Tibial nerve (tissue), 4 donors: Measurements from ENCODE around the gene AEBP2. TPM values are rescaled to one million over a fixed set of nuclear protein-coding genes. Genes with fewer than 3 reads are reported as not detected.
A peak's percentile ranks its signal among the peaks of the same experiment; 100 is the strongest.
"Not testable (repeated sequence)": the region's sequence is repeated elsewhere in the genome, so short reads cannot be mapped to it uniquely, and the experiment has no call there.

Source experiments
- DNase-seq, 2 donors: peaks; one replicate each; pipeline ENCODE4 v3.0.0-alpha.2; 2019; ENCODE audit warnings: low spot score in 2 of 2
- H3K27ac ChIP-seq, 4 donors: fragments of 200-600 bp; sonication (generic) in 3 of 4; one replicate each; pipeline ENCODE4 v1.5.1; 2017 to 2019; ENCODE audit warnings: mild to moderate bottlenecking in 1 of 4
- H3K27me3 ChIP-seq, 2 donors: fragments of 200-600 bp; sonication (generic) in 1 of 2; one replicate each; pipeline versions ENCODE4 v1.5.1 to v1.6.0; 2017 to 2019
- H3K36me3 ChIP-seq, 3 donors: fragments of 200-600 bp; sonication (generic); one replicate each; pipeline ENCODE4 v1.5.1; 2018 to 2019
- H3K4me1 ChIP-seq, 4 donors: fragments of 200-600 bp; sonication (generic) in 3 of 4; one replicate each; pipeline ENCODE4 v1.5.1; 2017 to 2019
- H3K4me3 ChIP-seq, 4 donors: fragments of 200-600 bp; sonication (generic) in 3 of 4; one replicate each; pipeline ENCODE4 v1.5.1; 2017 to 2019; ENCODE audit warnings: mild to moderate bottlenecking in 1 of 4, moderate library complexity in 1 of 4
- H3K9me3 ChIP-seq, 4 donors: fragments of 200-600 bp; sonication (generic) in 3 of 4; one replicate each; pipeline ENCODE4 v1.5.1; 2017 to 2019
- EP300 ChIP-seq, 2 donors: sonication (generic); formaldehyde crosslinking; IDR thresholded peaks; one replicate each; pipeline ENCODE4 v1.6.1; 2017; ENCODE audit warnings: antibody characterized with exemption in 2 of 2, mild to moderate bottlenecking in 1 of 2
- POLR2A ChIP-seq, 2 donors: fragments of 450-650 bp; IDR thresholded peaks; one replicate each; pipeline ENCODE4 v1.6.1; 2017; ENCODE audit warnings: antibody characterized with exemption in 2 of 2, mild to moderate bottlenecking in 2 of 2, moderate library complexity in 2 of 2
- WGBS, 2 donors: methylation state at CpG; one replicate each; pipeline ENCODE4 v1.1.5; 2018; 5-methylcytosine and 5-hydroxymethylcytosine counted together
- total RNA-seq, 4 donors: library from RNA; depleted of rRNA; stranded (reverse); fragments of >200 nt; gene quantifications; one replicate each; pipeline ENCODE4 v1.1.0, GENCODE V29; 2016
- TF ChIP-seq, protein P1 (sequence below), 5 experiments: fragments of 200-600 bp in 3 of 5; fragments of 450-650 bp in 2 of 5; sonication (generic) in 3 of 5; IDR thresholded peaks; one replicate each; pipeline ENCODE4 v1.5.1; 2016 to 2019; ENCODE audit warnings: antibody characterized with exemption in 5 of 5, mild to moderate bottlenecking in 3 of 5, moderate library complexity in 2 of 5

The AEBP2 gene, protein sequence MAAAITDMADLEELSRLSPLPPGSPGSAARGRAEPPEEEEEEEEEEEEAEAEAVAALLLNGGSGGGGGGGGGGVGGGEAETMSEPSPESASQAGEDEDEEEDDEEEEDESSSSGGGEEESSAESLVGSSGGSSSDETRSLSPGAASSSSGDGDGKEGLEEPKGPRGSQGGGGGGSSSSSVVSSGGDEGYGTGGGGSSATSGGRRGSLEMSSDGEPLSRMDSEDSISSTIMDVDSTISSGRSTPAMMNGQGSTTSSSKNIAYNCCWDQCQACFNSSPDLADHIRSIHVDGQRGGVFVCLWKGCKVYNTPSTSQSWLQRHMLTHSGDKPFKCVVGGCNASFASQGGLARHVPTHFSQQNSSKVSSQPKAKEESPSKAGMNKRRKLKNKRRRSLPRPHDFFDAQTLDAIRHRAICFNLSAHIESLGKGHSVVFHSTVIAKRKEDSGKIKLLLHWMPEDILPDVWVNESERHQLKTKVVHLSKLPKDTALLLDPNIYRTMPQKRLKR
- 10 to 100 TPM; 35.7 to 55.9 (median 45.7) TPM for total RNA-seq

DNA sequence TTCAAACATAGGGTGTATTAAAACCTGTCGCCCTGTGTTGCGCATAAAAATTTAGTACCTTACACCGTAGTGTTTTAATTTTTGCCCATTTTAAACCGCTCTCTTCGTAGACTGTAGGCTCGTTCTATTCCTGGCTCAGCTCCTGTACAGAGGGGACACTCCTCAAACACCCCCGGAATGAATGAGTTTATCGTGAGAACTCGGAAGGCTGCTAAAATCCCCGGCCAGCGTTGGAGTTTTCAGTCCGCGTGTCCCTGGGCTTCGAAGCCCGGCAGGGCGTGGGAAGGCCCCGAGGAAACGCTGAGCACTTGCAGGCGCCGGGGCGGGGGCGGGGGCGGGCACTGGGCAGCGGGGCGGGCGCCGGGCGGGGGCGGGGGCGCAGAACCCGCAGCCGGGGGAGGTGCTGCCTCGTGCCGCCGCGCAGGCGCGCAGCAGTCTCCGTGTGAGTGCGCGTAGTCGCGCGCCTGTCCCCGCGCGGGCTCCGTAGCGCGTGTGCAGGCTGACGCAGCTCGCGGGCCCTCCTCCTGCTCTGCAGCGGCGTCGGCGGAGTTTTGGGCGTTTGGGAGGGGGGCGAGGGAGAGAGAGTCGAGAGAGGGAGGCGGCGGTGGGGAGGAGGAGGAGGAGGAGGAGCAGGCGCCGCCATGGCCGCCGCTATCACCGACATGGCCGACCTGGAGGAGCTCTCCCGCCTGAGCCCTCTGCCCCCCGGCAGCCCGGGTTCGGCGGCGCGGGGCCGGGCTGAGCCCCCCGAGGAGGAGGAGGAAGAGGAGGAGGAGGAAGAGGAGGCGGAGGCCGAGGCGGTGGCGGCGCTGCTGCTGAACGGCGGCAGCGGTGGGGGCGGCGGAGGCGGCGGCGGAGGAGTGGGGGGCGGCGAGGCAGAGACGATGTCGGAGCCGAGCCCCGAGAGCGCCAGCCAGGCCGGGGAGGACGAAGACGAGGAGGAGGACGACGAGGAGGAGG, at the start of gene AEBP2:
AEBP2 (plus strand) TSS at position 434 of the 960 bp plus-strand sequence; CDS start at position 642, 208 bp downstream.
- DNase-seq, result peak; percentile 82 to 83
- Histone ChIP-seq H3K27me3 (no peaks in the 10 kb centered on the region), H3K4me1 (peaks cover 0 to 27% (median 2%) of the 10 kb centered on the region in 4 donors), H3K4me3 (peak within 1 kb of the TSS; percentile 86 to 98 (median 92)), H3K9me3 (no peaks in the 10 kb centered on the region), H3K36me3 (peaks cover 0 to 8% (median 0%) of the 10 kb centered on the region in 3 donors), H3K27ac (peak within 1 kb of the TSS; percentile 94 to 97 (median 96))
- TF ChIP-seq EP300 (IDR thresholded peaks at IDR 0.05) (peak in 1 of 2 donors; percentile 92), POLR2A (IDR thresholded peaks at IDR 0.05) (peak; percentile 57 to 90)
- TF ChIP-seq, protein P1, sequence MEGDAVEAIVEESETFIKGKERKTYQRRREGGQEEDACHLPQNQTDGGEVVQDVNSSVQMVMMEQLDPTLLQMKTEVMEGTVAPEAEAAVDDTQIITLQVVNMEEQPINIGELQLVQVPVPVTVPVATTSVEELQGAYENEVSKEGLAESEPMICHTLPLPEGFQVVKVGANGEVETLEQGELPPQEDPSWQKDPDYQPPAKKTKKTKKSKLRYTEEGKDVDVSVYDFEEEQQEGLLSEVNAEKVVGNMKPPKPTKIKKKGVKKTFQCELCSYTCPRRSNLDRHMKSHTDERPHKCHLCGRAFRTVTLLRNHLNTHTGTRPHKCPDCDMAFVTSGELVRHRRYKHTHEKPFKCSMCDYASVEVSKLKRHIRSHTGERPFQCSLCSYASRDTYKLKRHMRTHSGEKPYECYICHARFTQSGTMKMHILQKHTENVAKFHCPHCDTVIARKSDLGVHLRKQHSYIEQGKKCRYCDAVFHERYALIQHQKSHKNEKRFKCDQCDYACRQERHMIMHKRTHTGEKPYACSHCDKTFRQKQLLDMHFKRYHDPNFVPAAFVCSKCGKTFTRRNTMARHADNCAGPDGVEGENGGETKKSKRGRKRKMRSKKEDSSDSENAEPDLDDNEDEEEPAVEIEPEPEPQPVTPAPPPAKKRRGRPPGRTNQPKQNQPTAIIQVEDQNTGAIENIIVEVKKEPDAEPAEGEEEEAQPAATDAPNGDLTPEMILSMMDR (IDR thresholded peaks at IDR 0.05), result no peak
- WGBS, 2 donors, result 6 to 9% methylated on average over 53 to 74 of the region's 102 CpGs

DNA sequence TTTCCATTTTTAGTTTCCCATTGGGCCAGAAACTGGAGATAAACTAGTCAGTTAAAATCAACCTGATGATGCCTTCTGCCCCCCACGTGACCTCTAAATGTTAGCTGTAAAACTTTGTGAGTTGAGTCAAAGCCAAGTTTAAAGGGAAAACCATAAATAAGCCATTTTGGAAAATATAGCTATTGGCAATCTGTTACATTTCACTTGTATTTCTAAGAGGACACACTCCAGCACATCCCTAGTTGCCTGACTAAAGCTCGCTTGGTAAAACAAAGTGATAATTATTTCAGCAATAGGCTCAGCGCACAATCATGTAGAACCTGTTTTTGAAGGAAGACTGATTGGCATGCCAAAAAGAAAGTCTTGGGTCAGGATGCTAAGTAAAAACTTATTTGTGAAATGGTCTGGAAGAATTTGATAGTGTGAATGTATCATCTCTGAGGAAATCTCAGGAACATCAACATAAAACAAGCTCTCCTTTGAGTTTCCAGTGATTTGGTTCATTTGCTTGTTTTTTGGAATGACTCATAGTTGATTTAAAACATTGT, 49.2 kb upstream of the AEBP2 start:
- Histone ChIP-seq H3K9me3 (no peaks in the 10 kb centered on the region), H3K4me1 (no peaks in the 10 kb centered on the region), H3K27ac (no peak overlapping the region), H3K36me3 (no peaks in the 10 kb centered on the region), H3K4me3 (no peak overlapping the region), H3K27me3 (no peaks in the 10 kb centered on the region)
- TF ChIP-seq, protein P1 (IDR thresholded peaks at IDR 0.05), result no peak
- no peak for TF ChIP-seq POLR2A (IDR thresholded peaks at IDR 0.05)
- TF ChIP-seq EP300 (IDR thresholded peaks at IDR 0.05), result no peak
- DNase-seq, result no peak
- 47 to 58% methylated on average over 3 of the region's 3 CpGs for WGBS, 2 donors

DNA sequence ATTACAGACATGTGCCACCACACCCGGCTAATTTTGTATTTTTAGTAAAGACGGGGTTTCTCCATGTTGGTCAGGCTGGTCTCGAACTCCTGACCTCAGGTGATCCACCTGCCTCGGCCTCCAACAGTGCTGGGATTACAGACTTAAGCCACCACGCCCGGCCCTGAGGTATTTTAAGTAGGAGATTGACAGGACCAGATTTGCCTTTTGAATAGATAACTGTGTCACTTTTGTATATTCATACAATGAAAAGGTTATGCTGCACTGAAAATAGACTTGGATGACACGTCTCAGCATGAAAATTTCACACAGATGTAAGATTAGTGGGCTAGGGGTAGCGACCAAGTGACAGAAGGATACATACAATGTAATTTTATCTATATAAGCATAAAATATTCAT, 46.6 kb upstream of the AEBP2 start:
- WGBS, 2 donors, result 88 to 93% methylated on average over 8 of the region's 8 CpGs
- not testable (repeated sequence) for H3K27me3 ChIP-seq, H3K4me1 ChIP-seq, DNase-seq, H3K36me3 ChIP-seq, H3K27ac ChIP-seq, H3K9me3 ChIP-seq, H3K4me3 ChIP-seq

DNA sequence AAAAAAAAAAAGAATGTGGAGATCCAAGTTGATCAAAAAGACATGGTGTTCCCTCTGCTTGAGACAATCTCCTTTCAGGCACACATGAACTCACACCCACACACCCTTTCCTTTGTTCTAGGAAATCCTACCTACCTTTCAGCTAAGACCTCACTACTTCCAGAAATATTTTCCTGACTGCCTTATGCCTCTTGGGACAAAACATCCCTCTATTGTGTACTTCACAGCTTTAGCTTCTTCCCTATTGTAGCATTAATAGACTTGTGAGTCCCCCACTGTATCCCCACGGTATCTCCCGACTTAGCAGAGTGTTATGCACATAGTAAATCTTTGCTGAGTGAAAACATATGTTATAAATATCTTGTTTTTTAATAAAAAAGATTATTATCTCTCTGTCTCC, 44.9 kb upstream of the AEBP2 start:
- no peaks in the 10 kb centered on the region for H3K36me3 ChIP-seq
- DNase-seq, result no peak
- no peaks in the 10 kb centered on the region for H3K27me3 ChIP-seq
- no peak overlapping the region for H3K27ac ChIP-seq
- no peak for TF ChIP-seq EP300 (IDR thresholded peaks at IDR 0.05)
- no peaks in the 10 kb centered on the region for H3K4me1 ChIP-seq
- no peak overlapping the region for H3K4me3 ChIP-seq
- H3K9me3 ChIP-seq, result no peaks in the 10 kb centered on the region
- WGBS, 2 donors, result 58 to 59% methylated on average over 2 of the region's 2 CpGs

DNA sequence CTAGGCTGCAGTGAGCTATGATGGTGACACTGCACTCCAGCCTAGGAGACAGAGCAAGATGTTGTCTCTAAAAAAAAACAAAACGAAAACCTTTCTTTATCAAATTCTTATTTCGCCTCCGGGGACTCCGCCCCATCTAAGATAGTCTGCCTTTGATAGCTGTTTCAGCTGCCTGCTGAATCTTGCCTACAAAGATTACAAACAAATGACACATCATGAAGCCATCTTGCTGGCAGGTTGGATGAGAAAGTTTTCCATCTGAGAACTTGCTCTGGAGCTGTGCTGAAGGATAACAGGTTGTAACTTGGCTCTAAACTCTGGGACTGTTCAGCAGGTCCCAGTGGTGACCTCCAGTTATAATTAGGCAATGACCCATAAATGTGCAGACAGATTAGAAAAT, 41.8 kb upstream of the AEBP2 start:
- Histone ChIP-seq H3K27me3 (no peaks in the 10 kb centered on the region), H3K27ac (no peak overlapping the region), H3K36me3 (no peaks in the 10 kb centered on the region), H3K4me3 (no peak overlapping the region), H3K4me1 (no peaks in the 10 kb centered on the region), H3K9me3 (no peaks in the 10 kb centered on the region)
- no peak for DNase-seq
- 86% methylated on average over 4 of the region's 4 CpGs for WGBS, 2 donors
- TF ChIP-seq POLR2A (IDR thresholded peaks at IDR 0.05) (no peak), EP300 (IDR thresholded peaks at IDR 0.05) (no peak)
- TF ChIP-seq, protein P1 (IDR thresholded peaks at IDR 0.05), result no peak
